Hepatocyte (in vitro differentiated cells): ENCODE data around the gene CCDC185. TPM values are rescaled to one million over a fixed set of nuclear protein-coding genes. Genes with fewer than 3 reads are reported as not detected.

ENCODE experiments used
- DNase-seq: peaks from one replicate; pipeline ENCODE4 v3.0.0-alpha.2; 2016; ENCODE audit warnings: low spot score
- H2AFZ ChIP-seq: fragments of 200-600 bp; sonication (generic); 2 replicates; pipeline ENCODE4 v1.6.0; 2016; ENCODE audit warnings: antibody characterized with exemption, mild to moderate bottlenecking
- H3K27ac ChIP-seq: fragments of 200-600 bp; sonication (generic); 2 replicates; pipeline ENCODE4 v1.5.1; 2016; ENCODE audit warnings: mild to moderate bottlenecking
- H3K27me3 ChIP-seq: fragments of 200-600 bp; sonication (generic); 2 replicates; pipeline ENCODE4 v1.6.1; 2016
- H3K36me3 ChIP-seq: fragments of 200-600 bp; sonication (generic); replicated peaks from 2 replicates; pipeline ENCODE4 v1.5.1; 2016; ENCODE audit warnings: low read depth; ENCODE audit not compliant: insufficient read depth
- H3K4me1 ChIP-seq: fragments of 200-600 bp; sonication (generic); 2 replicates; pipeline ENCODE4 v1.5.1; 2016; ENCODE audit warnings: mild to moderate bottlenecking, moderate library complexity; ENCODE audit not compliant: insufficient read depth
- H3K4me2 ChIP-seq: fragments of 200-600 bp; sonication (generic); 2 replicates; pipeline ENCODE4 v1.6.0; 2016
- H3K4me3 ChIP-seq: fragments of 200-600 bp; sonication (generic); 2 replicates; pipeline ENCODE4 v1.5.1; 2016; ENCODE audit warnings: mild to moderate bottlenecking
- H3K79me2 ChIP-seq: fragments of 200-600 bp; sonication (generic); 2 replicates; pipeline ENCODE4 v1.6.0; 2017; ENCODE audit warnings: mild to moderate bottlenecking
- H3K9me2 ChIP-seq: fragments of 200-600 bp; sonication (generic); replicated peaks from 2 replicates; pipeline ENCODE4 v1.6.0; 2017; ENCODE audit warnings: mild to moderate bottlenecking; ENCODE audit not compliant: insufficient read depth
- H3K9me3 ChIP-seq: fragments of 200-600 bp; sonication (generic); 2 replicates; pipeline ENCODE4 v1.5.1; 2016; ENCODE audit warnings: low read depth, mild to moderate bottlenecking
- H4K20me1 ChIP-seq: fragments of 200-600 bp; sonication (generic); 2 replicates; pipeline ENCODE4 v1.6.0; 2016; ENCODE audit warnings: mild to moderate bottlenecking; ENCODE audit not compliant: insufficient read depth, poor library complexity, severe bottlenecking
- EZH2 ChIP-seq: fragments of 200-600 bp; sonication (generic); IDR thresholded peaks from 2 replicates; pipeline ENCODE4 v1.6.1; 2016; ENCODE audit warnings: antibody characterized with exemption, mild to moderate bottlenecking, borderline replicate concordance
- EZH2phosphoT487 ChIP-seq: fragments of 200-600 bp; sonication (generic); IDR thresholded peaks from one replicate; pipeline ENCODE4 v1.6.1; 2018; ENCODE audit warnings: antibody characterized with exemption, mild to moderate bottlenecking, low read depth, moderate library complexity; ENCODE audit not compliant: unreplicated experiment, severe bottlenecking
- WGBS: methylation state at CpG from one replicate; pipeline ENCODE4 v1.1.6; 2016; ENCODE audit warnings: low lambda C conversion rate; ENCODE audit errors: missing lambda C conversion rate; 5-methylcytosine and 5-hydroxymethylcytosine counted together
- polyA plus RNA-seq: library from polyadenylated mRNA; unstranded; fragments of >200 nt; fragmentation: Nextera tagmentation; extraction: Ambion mirVana; gene quantifications from 2 replicates; pipeline ENCODE4 v1.2.1, GENCODE V29; 2016
- total RNA-seq: library from RNA; depleted of rRNA; stranded (reverse); fragments of >200 nt; gene quantifications from 2 replicates; pipeline ENCODE4 v1.2.3, GENCODE V29; 2014
- TF ChIP-seq, protein P1 (sequence below): fragments of 200-600 bp; sonication (generic); IDR thresholded peaks from 2 replicates; pipeline ENCODE4 v1.5.1; 2016; ENCODE audit warnings: antibody characterized with exemption, mild to moderate bottlenecking; ENCODE audit not compliant: poor library complexity

Gene CCDC185
- total and polyA plus RNA-seq, 2 experiments from 2014 or later, result not detected

- Histone ChIP-seq H3K27ac (no peak overlapping the region), H3K9me2 (no peaks in the 10 kb centered on the region), H3K36me3 (no peaks in the 10 kb centered on the region), H3K4me3 (no peak overlapping the region), H3K27me3 (no peaks in the 10 kb centered on the region), H4K20me1 (no peaks in the 10 kb centered on the region), H2AFZ (no peak overlapping the region), H3K4me2 (no peak overlapping the region), H3K9me3 (no peaks in the 10 kb centered on the region), H3K4me1 (peaks cover 4% of the 10 kb centered on the region), H3K79me2 (no peaks in the 10 kb centered on the region)
- 67% methylated on average over 2 of the region's 2 CpGs for WGBS
- no peak for DNase-seq
- no peak for TF ChIP-seq EZH2
- TF ChIP-seq, protein P1, sequence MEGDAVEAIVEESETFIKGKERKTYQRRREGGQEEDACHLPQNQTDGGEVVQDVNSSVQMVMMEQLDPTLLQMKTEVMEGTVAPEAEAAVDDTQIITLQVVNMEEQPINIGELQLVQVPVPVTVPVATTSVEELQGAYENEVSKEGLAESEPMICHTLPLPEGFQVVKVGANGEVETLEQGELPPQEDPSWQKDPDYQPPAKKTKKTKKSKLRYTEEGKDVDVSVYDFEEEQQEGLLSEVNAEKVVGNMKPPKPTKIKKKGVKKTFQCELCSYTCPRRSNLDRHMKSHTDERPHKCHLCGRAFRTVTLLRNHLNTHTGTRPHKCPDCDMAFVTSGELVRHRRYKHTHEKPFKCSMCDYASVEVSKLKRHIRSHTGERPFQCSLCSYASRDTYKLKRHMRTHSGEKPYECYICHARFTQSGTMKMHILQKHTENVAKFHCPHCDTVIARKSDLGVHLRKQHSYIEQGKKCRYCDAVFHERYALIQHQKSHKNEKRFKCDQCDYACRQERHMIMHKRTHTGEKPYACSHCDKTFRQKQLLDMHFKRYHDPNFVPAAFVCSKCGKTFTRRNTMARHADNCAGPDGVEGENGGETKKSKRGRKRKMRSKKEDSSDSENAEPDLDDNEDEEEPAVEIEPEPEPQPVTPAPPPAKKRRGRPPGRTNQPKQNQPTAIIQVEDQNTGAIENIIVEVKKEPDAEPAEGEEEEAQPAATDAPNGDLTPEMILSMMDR, result no peak
- TF ChIP-seq EZH2phosphoT487, result no peak
These were observed 18.1 kb downstream of the CCDC185 start for GRCh38 chr1:223411309-223411708.

DNA sequence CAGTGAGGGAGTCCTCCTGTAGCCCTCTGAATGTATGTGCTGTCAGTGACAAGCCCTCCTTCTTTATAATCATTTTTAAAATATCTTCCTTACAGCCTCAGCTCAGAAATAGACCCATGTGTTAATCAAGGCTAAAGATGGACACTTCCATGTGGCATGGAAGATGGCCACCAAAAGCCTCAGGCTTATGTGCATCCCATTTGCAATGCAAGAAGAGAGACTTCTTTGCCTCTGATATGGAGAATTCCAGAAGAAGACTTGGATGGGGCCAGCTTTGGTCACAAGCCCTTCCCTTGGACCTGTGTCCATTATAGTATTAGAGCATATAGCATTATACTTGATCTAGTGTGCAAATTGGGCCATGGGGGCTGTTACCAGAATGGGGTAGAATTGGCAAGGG lies 18.5 kb downstream of the CCDC185 start:
- H3K27ac ChIP-seq, result no peak overlapping the region
- peaks cover 4% of the 10 kb centered on the region for H3K4me1 ChIP-seq
- H3K27me3 ChIP-seq, result no peaks in the 10 kb centered on the region
- no peaks in the 10 kb centered on the region for H3K79me2 ChIP-seq
- no peaks in the 10 kb centered on the region for H3K9me3 ChIP-seq
- TF ChIP-seq EZH2phosphoT487 (no peak), EZH2 (no peak)
- TF ChIP-seq, protein P1, result no peak
- no peak for DNase-seq
- no peak overlapping the region for H3K4me2 ChIP-seq
- no peak overlapping the region for H3K4me3 ChIP-seq
- H3K36me3 ChIP-seq, result no peaks in the 10 kb centered on the region
- H2AFZ ChIP-seq, result no peak overlapping the region
- H4K20me1 ChIP-seq, result no peaks in the 10 kb centered on the region
- H3K9me2 ChIP-seq, result no peaks in the 10 kb centered on the region

GRCh38 chr1:223413216-223413615 lies 20.0 kb downstream of the CCDC185 start:
- H3K79me2 ChIP-seq, result no peaks in the 10 kb centered on the region
- TF ChIP-seq, protein P1, result no peak
- TF ChIP-seq EZH2 (no peak), EZH2phosphoT487 (no peak)
- no peak overlapping the region for H3K4me3 ChIP-seq
- no peak for DNase-seq
- no peaks in the 10 kb centered on the region for H3K36me3 ChIP-seq
- H3K9me3 ChIP-seq, result no peaks in the 10 kb centered on the region
- H4K20me1 ChIP-seq, result no peaks in the 10 kb centered on the region
- peaks cover 4% of the 10 kb centered on the region for H3K4me1 ChIP-seq
- H3K9me2 ChIP-seq, result no peaks in the 10 kb centered on the region
- WGBS, result 93% methylated on average over 2 of the region's 2 CpGs
- H3K4me2 ChIP-seq, result no peak overlapping the region
- H2AFZ ChIP-seq, result no peak overlapping the region
- no peak overlapping the region for H3K27ac ChIP-seq
- no peaks in the 10 kb centered on the region for H3K27me3 ChIP-seq

DNA sequence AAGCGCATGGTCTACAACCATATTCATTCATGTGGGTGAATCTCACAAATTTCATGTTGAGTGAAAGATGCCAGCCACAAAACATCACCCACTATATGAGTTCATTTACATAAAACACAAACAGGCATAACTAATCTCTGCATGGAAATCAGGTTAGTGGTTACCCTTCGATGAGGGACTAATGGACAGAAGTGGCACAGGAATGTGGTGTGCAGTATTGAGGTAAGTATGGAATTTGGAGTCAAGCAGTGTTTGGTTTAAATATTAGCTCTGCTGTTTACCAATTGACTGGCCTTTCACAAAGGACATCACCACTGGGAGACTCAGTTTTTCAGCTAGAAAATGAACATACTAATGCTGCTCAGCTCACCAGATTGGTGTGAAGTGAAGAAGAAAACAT lies 24.2 kb downstream of the CCDC185 start:
- no peak overlapping the region for H3K4me2 ChIP-seq
- H3K79me2 ChIP-seq, result no peaks in the 10 kb centered on the region
- TF ChIP-seq, protein P1, result no peak
- no peak for TF ChIP-seq EZH2
- TF ChIP-seq EZH2phosphoT487, result no peak
- H3K4me1 ChIP-seq, result no peaks in the 10 kb centered on the region
- no peaks in the 10 kb centered on the region for H3K9me3 ChIP-seq
- no peak for DNase-seq
- no peak overlapping the region for H3K4me3 ChIP-seq
- H3K36me3 ChIP-seq, result no peaks in the 10 kb centered on the region
- no peaks in the 10 kb centered on the region for H3K9me2 ChIP-seq
- no peaks in the 10 kb centered on the region for H3K27me3 ChIP-seq
- no peak overlapping the region for H3K27ac ChIP-seq
- no peak overlapping the region for H2AFZ ChIP-seq
- H4K20me1 ChIP-seq, result no peaks in the 10 kb centered on the region
- 47% methylated on average over 2 of the region's 2 CpGs for WGBS
